GM21737 (cell line): Measurements from ENCODE around the gene UQCC2.

Experiments
- ATAC-seq: cut with Tn5 transposase; IDR thresholded peaks from one replicate; pipeline ENCODE4 v1.9.1; 2021; ENCODE audit warnings: mild to moderate bottlenecking, moderate library complexity; ENCODE audit not compliant: unreplicated experiment

UQCC2 gene

DNA sequence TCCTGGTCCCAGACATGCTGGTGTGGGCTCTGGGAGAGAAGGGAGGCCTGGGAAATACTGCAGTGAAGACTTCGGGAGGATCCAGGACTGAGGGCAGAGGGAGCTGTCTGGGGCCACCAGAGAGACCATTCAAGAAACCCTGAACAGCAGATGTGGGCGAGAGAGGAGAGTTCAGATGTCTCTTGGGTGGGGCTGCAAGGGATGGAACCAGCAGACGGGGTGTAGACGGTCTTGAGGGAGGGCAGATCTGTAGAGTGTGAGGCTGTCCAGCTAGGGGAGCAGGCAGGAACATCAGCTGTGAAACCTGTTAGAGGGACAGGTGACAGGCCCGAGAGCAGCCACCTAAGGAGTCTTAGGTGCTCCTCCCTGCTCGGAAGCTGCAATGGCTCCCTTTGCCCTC, 51.5 kb downstream of the UQCC2 start:
- no peak for ATAC-seq

DNA sequence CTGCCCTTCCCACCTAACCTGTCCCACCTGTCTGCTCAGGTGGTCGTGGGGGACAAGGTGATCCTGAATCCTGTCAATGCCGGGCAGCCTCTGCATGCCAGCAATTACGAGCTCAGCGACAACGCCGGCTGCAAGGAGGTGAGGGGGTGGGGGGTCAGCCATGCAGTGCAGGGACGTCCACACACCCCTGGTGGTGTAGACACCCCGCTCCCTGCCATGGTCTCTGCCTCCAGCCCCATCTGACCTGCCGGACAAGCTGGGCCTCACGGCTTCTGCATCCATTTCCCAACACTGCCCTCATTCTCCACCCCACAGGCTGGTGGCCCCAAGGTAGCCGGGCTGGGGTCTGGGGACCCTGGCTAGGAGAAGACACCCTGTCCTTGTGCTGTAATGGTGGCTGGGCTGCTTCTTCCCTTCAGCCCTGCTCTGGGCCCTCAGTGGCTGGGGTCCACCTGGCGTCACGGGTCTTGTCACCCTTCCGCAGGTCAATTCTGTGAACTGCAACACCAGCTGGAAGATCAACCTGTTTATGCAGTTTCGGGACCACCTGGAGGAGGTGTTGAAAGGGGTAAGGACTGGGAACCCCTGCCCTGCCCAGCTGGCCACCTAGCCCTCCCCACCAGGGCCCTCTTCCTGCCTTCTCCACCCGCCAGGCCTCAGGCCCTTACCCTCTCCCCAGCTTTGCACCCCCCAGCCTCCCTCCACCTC, 52.4 kb downstream of the UQCC2 start:
- ATAC-seq, result no peak

DNA sequence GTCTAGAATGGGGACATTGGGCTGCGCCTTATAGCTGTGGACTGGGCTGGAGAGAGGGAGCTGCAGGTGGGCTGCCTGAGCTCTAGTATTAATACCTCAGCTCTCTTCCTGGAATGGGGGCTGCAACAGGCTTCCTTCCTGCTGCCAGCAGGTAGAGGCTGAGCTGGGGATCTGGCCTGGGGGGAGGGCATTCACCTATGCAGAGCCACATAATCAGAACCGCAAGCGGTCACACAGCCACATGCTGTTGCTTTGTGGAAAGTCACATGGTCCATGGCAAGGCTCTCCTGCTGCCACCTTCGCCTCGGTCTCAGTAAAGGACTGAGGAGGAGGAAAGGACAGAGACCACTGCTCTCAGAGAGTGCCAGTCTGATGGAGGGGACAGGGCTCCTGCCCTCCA, 54.7 kb downstream of the UQCC2 start:
- no peak for ATAC-seq

DNA sequence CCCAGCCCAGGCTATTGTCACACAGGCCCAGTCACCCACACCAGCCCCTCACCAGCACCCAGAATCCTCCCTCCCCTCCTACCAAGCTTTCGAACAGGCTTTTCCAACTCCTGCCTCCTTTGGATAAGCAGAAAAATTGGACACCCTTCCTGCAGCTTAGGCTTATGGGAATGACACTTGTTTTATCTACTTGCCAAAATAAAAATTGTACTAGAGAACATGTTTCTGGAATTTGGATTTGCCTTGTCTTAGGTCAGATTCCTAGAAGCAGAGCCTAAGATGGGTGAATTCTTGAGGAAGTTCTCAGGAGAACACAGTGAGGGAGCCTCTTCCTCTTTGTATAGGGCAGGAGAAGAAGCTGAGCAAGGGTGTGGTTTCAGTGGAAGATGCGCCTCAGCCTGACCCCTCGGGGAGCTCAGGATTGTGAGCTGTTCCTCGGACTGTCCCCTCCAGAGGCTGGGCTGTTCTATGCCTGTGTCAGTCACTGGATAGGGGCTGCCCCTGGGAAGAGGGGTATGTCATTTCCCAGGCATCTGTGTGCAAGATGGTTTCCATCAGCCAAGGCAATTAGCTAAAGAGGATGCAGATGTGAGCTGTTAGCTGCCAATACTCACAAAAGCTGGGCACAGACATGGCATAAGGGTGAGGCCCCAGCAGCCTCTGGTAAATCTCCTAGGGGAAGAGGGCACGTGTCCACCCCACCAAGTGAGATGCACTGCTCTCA, 56.5 kb downstream of the UQCC2 start:
- ATAC-seq, result no peak

DNA sequence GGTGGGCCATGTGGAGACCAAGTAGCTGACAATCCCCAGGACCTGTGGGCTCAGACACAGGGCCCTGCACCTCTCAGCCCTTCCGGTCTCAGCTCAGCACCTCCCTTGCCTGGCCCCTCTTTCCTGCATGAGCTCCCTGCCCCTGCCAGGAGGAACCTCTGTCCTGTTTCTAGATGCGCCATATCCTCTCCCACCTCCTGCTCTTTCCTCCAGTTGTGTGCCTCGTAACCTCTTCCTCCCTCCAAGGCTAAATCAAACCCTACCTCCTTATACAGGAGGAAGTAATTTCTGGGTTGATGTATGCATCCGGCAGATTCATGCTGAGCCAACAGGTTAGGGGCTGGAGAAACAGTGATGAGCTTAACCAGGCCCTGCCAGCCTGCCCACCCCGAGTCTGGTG, 59.5 kb downstream of the UQCC2 start:
- no peak for ATAC-seq

DNA sequence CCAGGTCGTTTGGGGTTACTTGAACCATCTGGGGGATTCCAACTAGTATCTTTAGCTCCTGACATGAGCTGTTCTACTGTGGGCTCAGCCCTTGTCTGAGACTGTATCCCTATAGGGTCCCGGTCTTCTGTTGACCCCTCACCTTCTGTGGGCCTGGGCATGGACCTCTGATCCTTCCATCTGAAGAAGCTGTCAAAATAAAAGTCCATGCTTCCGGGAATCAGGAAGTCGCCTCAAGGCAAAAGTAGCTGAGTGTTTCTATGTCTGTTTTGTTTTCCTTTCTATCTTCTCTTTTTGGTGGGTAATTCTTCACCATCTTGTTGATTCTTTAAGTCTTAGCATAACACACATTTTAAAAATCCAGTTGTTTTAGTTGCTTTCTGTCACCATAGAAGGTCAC, 60.1 kb downstream of the UQCC2 start:
- ATAC-seq, result no peak
